ENCODE measurements around the gene OR6C75. TPM values are rescaled to one million over a fixed set of nuclear protein-coding genes. Genes with fewer than 3 reads are reported as not detected.

Gene OR6C75
- total and polyA plus RNA-seq, 9 of the 15 experiments (the other 6 are each of a cell fraction or from before 2014, with no cell fraction given): not detected

DNA sequence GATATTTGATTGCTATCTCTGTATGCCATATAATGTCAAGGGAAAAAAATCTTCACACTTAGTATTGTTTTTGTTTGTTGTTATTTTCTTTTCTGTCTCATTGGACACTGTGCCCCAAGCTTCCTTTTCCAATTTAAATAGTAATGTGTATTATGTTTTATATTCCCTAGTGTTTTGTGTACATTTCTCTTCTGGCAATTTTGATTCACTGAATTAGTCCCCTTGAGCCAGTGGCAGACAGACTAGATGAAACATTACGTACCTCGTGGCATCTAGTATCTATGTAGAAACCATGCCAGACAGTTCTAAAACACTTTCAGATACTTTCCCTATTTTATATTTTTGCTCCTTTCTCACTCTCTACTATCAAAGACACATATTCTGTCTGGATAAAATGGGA lies 48.7 kb upstream of the OR6C75 start, which contains the start of gene OR6C1 (continued):
- TF ChIP-seq, protein P1, sequence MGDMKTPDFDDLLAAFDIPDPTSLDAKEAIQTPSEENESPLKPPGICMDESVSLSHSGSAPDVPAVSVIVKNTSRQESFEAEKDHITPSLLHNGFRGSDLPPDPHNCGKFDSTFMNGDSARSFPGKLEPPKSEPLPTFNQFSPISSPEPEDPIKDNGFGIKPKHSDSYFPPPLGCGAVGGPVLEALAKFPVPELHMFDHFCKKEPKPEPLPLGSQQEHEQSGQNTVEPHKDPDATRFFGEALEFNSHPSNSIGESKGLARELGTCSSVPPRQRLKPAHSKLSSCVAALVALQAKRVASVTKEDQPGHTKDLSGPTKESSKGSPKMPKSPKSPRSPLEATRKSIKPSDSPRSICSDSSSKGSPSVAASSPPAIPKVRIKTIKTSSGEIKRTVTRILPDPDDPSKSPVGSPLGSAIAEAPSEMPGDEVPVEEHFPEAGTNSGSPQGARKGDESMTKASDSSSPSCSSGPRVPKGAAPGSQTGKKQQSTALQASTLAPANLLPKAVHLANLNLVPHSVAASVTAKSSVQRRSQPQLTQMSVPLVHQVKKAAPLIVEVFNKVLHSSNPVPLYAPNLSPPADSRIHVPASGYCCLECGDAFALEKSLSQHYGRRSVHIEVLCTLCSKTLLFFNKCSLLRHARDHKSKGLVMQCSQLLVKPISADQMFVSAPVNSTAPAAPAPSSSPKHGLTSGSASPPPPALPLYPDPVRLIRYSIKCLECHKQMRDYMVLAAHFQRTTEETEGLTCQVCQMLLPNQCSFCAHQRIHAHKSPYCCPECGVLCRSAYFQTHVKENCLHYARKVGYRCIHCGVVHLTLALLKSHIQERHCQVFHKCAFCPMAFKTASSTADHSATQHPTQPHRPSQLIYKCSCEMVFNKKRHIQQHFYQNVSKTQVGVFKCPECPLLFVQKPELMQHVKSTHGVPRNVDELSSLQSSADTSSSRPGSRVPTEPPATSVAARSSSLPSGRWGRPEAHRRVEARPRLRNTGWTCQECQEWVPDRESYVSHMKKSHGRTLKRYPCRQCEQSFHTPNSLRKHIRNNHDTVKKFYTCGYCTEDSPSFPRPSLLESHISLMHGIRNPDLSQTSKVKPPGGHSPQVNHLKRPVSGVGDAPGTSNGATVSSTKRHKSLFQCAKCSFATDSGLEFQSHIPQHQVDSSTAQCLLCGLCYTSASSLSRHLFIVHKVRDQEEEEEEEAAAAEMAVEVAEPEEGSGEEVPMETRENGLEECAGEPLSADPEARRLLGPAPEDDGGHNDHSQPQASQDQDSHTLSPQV (IDR thresholded peaks at IDR 0.05): no peak
- TF ChIP-seq SMAD2 (IDR thresholded peaks at IDR 0.05; ENCODE audit: low read depth, low read length): no peak
- TF ChIP-seq CBFB (CRISPR knock-in tag; IDR thresholded peaks at IDR 0.05): no peak
- TF ChIP-seq, protein P2, sequence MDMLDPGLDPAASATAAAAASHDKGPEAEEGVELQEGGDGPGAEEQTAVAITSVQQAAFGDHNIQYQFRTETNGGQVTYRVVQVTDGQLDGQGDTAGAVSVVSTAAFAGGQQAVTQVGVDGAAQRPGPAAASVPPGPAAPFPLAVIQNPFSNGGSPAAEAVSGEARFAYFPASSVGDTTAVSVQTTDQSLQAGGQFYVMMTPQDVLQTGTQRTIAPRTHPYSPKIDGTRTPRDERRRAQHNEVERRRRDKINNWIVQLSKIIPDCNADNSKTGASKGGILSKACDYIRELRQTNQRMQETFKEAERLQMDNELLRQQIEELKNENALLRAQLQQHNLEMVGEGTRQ (CRISPR knock-in tag; IDR thresholded peaks at IDR 0.05): no peak
- no peak for TF ChIP-seq RBM14 (IDR thresholded peaks at IDR 0.05; ENCODE audit: borderline replicate concordance, insufficient read depth, low read depth, low read length)

DNA sequence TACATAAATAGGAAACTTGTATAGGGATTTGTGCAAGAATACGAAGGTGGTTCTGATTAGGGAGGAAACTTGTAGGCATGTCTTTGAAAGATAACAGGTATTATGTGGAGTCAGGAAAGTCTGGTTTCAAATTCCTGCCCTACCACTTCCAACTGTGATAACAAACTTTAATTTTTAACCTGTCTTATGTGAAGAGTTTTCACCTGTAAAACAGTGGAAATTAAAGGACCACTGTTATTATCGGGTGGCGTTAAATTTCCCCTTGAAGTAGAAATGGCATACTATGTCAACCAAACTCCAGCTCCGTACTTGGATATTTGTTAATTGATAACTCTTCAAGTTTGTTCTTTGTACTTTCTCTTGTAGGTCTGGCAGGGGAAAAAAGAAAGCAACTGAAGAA lies 42.6 kb upstream of the OR6C75 start:
- H3K79me2 ChIP-seq (ENCODE audit: control insufficient read depth, insufficient read depth, low read length): no peaks in the 10 kb centered on the region
- intact Hi-C loops (cut with micrococcal nuclease): no loop called here
- H3K9me3 ChIP-seq (replicated peaks; ENCODE audit: control insufficient read depth, insufficient read depth, low read depth, low read length): no peaks in the 10 kb centered on the region
- no peak overlapping the region for H3K4me2 ChIP-seq (ENCODE audit: insufficient read depth, low read length)
- H3K27me3 ChIP-seq (ENCODE audit: control insufficient read depth in 2 of 2, insufficient read depth in 2 of 2, low read length in 2 of 2): no peaks in the 10 kb centered on the region
- no peaks in the 10 kb centered on the region for H4K20me1 ChIP-seq (replicated peaks; ENCODE audit: control insufficient read depth, insufficient read depth, low read length)
- CTCF ChIA-PET (ENCODE audit: low intra/inter-chr PET ratio): no interaction called here
- 0% methylated on average over 4 of the region's 4 CpGs for WGBS (ENCODE audit: insufficient coverage, low coverage, missing lambda C conversion rate)
- DNase-seq (ENCODE audit: extremely low read depth in 1 of 4, low spot score in 3 of 4) (no peak), FAIRE-seq (no peak), ATAC-seq (no peak)
- H3K4me3 ChIP-seq: no peak overlapping the region
- no peaks in the 10 kb centered on the region for H3K36me3 ChIP-seq (ENCODE audit: control insufficient read depth, insufficient read depth, low read length)
- H2AFZ ChIP-seq (ENCODE audit: low read depth, low read length): no peak overlapping the region
- no peak overlapping the region for H3K9ac ChIP-seq (ENCODE audit: insufficient read depth in 1 of 2, low read depth in 2 of 2, low read length in 2 of 2)
- in situ Hi-C loops (cut with MboI): no loop called here
- H3K4me1 ChIP-seq (replicated peaks in 1 of 2; ENCODE audit: control insufficient read depth in 2 of 2, insufficient read depth in 2 of 2, low read length in 2 of 2): no peaks in the 10 kb centered on the region
- BruUV-seq (replicated peaks): no TSS peak
- H3K9me1 ChIP-seq (ENCODE audit: control insufficient read depth, insufficient read depth, low read length): no peaks in the 10 kb centered on the region
- H3K27ac ChIP-seq (ENCODE audit: extremely low read depth, low read depth, low read length): no peak overlapping the region
- POLR2A ChIA-PET: no interaction called here
- TF ChIP-seq MCM3 (IDR thresholded peaks at IDR 0.05): no peak
- TF ChIP-seq, protein P3, sequence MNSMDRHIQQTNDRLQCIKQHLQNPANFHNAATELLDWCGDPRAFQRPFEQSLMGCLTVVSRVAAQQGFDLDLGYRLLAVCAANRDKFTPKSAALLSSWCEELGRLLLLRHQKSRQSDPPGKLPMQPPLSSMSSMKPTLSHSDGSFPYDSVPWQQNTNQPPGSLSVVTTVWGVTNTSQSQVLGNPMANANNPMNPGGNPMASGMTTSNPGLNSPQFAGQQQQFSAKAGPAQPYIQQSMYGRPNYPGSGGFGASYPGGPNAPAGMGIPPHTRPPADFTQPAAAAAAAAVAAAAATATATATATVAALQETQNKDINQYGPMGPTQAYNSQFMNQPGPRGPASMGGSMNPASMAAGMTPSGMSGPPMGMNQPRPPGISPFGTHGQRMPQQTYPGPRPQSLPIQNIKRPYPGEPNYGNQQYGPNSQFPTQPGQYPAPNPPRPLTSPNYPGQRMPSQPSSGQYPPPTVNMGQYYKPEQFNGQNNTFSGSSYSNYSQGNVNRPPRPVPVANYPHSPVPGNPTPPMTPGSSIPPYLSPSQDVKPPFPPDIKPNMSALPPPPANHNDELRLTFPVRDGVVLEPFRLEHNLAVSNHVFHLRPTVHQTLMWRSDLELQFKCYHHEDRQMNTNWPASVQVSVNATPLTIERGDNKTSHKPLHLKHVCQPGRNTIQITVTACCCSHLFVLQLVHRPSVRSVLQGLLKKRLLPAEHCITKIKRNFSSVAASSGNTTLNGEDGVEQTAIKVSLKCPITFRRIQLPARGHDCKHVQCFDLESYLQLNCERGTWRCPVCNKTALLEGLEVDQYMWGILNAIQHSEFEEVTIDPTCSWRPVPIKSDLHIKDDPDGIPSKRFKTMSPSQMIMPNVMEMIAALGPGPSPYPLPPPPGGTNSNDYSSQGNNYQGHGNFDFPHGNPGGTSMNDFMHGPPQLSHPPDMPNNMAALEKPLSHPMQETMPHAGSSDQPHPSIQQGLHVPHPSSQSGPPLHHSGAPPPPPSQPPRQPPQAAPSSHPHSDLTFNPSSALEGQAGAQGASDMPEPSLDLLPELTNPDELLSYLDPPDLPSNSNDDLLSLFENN (IDR thresholded peaks at IDR 0.05; ENCODE audit: low read depth in 2 of 2, low read length in 2 of 2): no peak
- no peak for TF ChIP-seq NCOA4 (IDR thresholded peaks at IDR 0.05; ENCODE audit: partially characterized antibody)
- no peak for TF ChIP-seq RBM34 (IDR thresholded peaks at IDR 0.05; ENCODE audit: borderline replicate concordance, insufficient read depth, low read length)
- TF ChIP-seq SREBF2 (CRISPR knock-in tag; IDR thresholded peaks at IDR 0.05): no peak
- no peak for TF ChIP-seq KDM2B (CRISPR knock-in tag; IDR thresholded peaks at IDR 0.05)

All from K562 (cell line).